Keratinocyte (primary cell): ENCODE data around the gene MVP. TPM values are rescaled to one million over a fixed set of nuclear protein-coding genes. Genes with fewer than 3 reads are reported as not detected.

Experiments used
- DNase-seq: peaks from one replicate; pipeline ENCODE4 v3.0.0-alpha.2; 2011; ENCODE audit warnings: low read depth, missing footprints, low spot score
- FAIRE-seq: peaks from 2 replicates; lab custom pipeline; 2011; peaks lifted over from hg19 to GRCh38; lab: Jason Lieb, UNC
- H2AFZ ChIP-seq: 2 replicates; pipeline ENCODE4 v1.6.0; 2012; ENCODE audit warnings: low read length, control low read depth, inconsistent platforms; ENCODE audit not compliant: control insufficient read depth
- H3K27ac ChIP-seq: 2 replicates; pipeline ENCODE4 v1.5.1; 2011; ENCODE audit warnings: low read length; ENCODE audit not compliant: control insufficient read depth, insufficient read depth
- H3K27me3 ChIP-seq: 3 replicates; pipeline ENCODE4 v1.6.0; 2011; ENCODE audit warnings: low read length; ENCODE audit not compliant: control insufficient read depth, insufficient read depth; ENCODE audit errors: extremely low read depth
- H3K36me3 ChIP-seq, 2 experiments: 2 replicates in 1 of 2; 3 replicates in 1 of 2; pipeline ENCODE4 v1.5.1; 2011; ENCODE audit warnings: low read length in 2 of 2, mild to moderate bottlenecking in 1 of 2; ENCODE audit not compliant: control insufficient read depth in 2 of 2, insufficient read depth in 2 of 2; ENCODE audit errors: extremely low read depth in 1 of 2
- H3K4me1 ChIP-seq: 3 replicates; pipeline ENCODE4 v1.5.1; 2011; ENCODE audit warnings: low read length; ENCODE audit not compliant: control insufficient read depth, insufficient read depth; ENCODE audit errors: extremely low read depth
- H3K4me2 ChIP-seq: 3 replicates; pipeline ENCODE4 v1.6.0; 2011; ENCODE audit warnings: low read depth, low read length; ENCODE audit not compliant: control insufficient read depth, insufficient read depth; ENCODE audit errors: extremely low read depth
- H3K4me3 ChIP-seq, 3 experiments: fragments of 200-600 bp in 1 of 3; sonication (generic) in 1 of 3; 2 replicates in 2 of 3; 3 replicates in 1 of 3; pipeline ENCODE4 v1.5.1; 2011 to 2016; ENCODE audit warnings: low read length in 3 of 3, mild to moderate bottlenecking in 3 of 3, control low read depth in 2 of 3, inconsistent platforms in 1 of 3, low read depth in 1 of 3, mixed read lengths in 1 of 3, mixed run types in 1 of 3, moderate library complexity in 1 of 3; ENCODE audit not compliant: control insufficient read depth in 2 of 3, insufficient read depth in 2 of 3; ENCODE audit errors: extremely low read depth in 1 of 3
- H3K79me2 ChIP-seq: 2 replicates; pipeline ENCODE4 v1.6.0; 2012; ENCODE audit warnings: low read length; ENCODE audit not compliant: control insufficient read depth, insufficient read depth
- H3K9ac ChIP-seq: 3 replicates; pipeline ENCODE4 v1.6.0; 2011; ENCODE audit warnings: low read length; ENCODE audit not compliant: control insufficient read depth, insufficient read depth; ENCODE audit errors: extremely low read depth
- H3K9me1 ChIP-seq: 3 replicates; pipeline ENCODE4 v1.6.0; 2011; ENCODE audit warnings: low read length; ENCODE audit not compliant: control insufficient read depth, insufficient read depth; ENCODE audit errors: extremely low read depth
- H3K9me3 ChIP-seq: 2 replicates; pipeline ENCODE4 v1.5.1; 2012; ENCODE audit warnings: low read depth, low read length; ENCODE audit not compliant: control insufficient read depth
- H4K20me1 ChIP-seq: 3 replicates; pipeline ENCODE4 v1.6.0; 2011; ENCODE audit warnings: low read length; ENCODE audit not compliant: control insufficient read depth, insufficient read depth; ENCODE audit errors: extremely low read depth
- CTCF ChIP-seq, 3 experiments: IDR thresholded peaks in 1 of 3; conservative IDR thresholded peaks in 1 of 3; optimal IDR thresholded peaks in 1 of 3; 2 replicates in 2 of 3; 3 replicates in 1 of 3; pipeline versions ENCODE3 to v1.5.1; 2011; ENCODE audit warnings: low read length in 3 of 3, mild to moderate bottlenecking in 3 of 3, moderate library complexity in 2 of 3, control low read depth in 1 of 3, inconsistent platforms in 1 of 3; ENCODE audit not compliant: insufficient read depth in 2 of 3; ENCODE audit errors: extremely low read depth in 1 of 3
- EZH2 ChIP-seq: IDR thresholded peaks from one replicate; pipeline ENCODE4 v1.6.1; 2012; ENCODE audit warnings: inconsistent platforms, mild to moderate bottlenecking, low read length, moderate library complexity
- dilution Hi-C: fragments of 300-500 bp; cut with MboI; formaldehyde crosslinking; loops from one replicate; pipeline ENCODE4 v1.7.0; 2020; ENCODE audit warnings: low sequenced_read_pairs; ENCODE audit not compliant: extremely low pct_ligation_motif_present
- polyA plus RNA-seq, 5 experiments: library from polyadenylated mRNA; depleted of rRNA in 3 of 5; stranded (reverse) in 3 of 5; stranded (forward) in 1 of 5; unstranded in 1 of 5; fragments of >200 nt; gene quantifications; 1 replicate in 1 of 5; 2 replicates in 3 of 5; 3 replicates in 1 of 5; pipeline versions ENCODE4 v1.2.1 to v1.2.3, GENCODE V29; 2011 to 2012; ENCODE audit warnings: missing spikeins in 2 of 5, low read depth in 1 of 5, low replicate concordance in 1 of 5
- small RNA-seq, 3 experiments: library from RNA; depleted of rRNA; stranded (forward); fragments of <200 nt; gene quantifications; one replicate each; pipeline ENCODE3, GENCODE V24; 2012; ENCODE audit warnings: low read depth in 3 of 3, low replicate concordance in 1 of 3; ENCODE audit not compliant: insufficient read length in 3 of 3

MVP gene
- polyA plus RNA-seq, 1 donor (not counting 4 experiments of a cell fraction or from before 2014, with no cell fraction given), result 148 TPM

- Histone ChIP-seq H2AFZ (no peak overlapping the region), H3K4me2 (no peak overlapping the region), H3K27me3 (peaks cover 18% of the 10 kb centered on the region), H3K9me1 (no peaks in the 10 kb centered on the region), H3K9me3 (no peaks in the 10 kb centered on the region), H3K4me3 (no peak overlapping the region), H3K9ac (no peak overlapping the region), H3K36me3 (no peaks in the 10 kb centered on the region), H4K20me1 (no peaks in the 10 kb centered on the region), H3K79me2 (no peaks in the 10 kb centered on the region), H3K4me1 (peaks cover 10% of the 10 kb centered on the region), H3K27ac (no peak overlapping the region)
- TF ChIP-seq EZH2, result no peak
- TF ChIP-seq CTCF (optimal IDR thresholded peaks at IDR 0.05 in 1 of 3, IDR thresholded peaks at IDR 0.05 in 1 of 3, conservative IDR thresholded peaks at IDR 0.05 in 1 of 3; ENCODE audit: extremely low read depth in 1 of 3, insufficient read depth in 2 of 3, low read length in 3 of 3), result no peak
- no peak for FAIRE-seq
- dilution Hi-C loops, result no loop called here
- no peak for DNase-seq
Observed at GRCh38 chr16:29896841-29897240, 76.6 kb downstream of the MVP start.

GRCh38 chr16:29897333-29897732, 77.1 kb downstream of the MVP start:
- H3K27me3 ChIP-seq, result peaks cover 18% of the 10 kb centered on the region
- no peak overlapping the region for H3K9ac ChIP-seq
- H3K27ac ChIP-seq, result no peak overlapping the region
- H4K20me1 ChIP-seq, result no peaks in the 10 kb centered on the region
- H3K36me3 ChIP-seq, result no peaks in the 10 kb centered on the region
- dilution Hi-C loops, result no loop called here
- H3K79me2 ChIP-seq, result no peaks in the 10 kb centered on the region
- no peak for TF ChIP-seq CTCF (optimal IDR thresholded peaks at IDR 0.05 in 1 of 3, IDR thresholded peaks at IDR 0.05 in 1 of 3, conservative IDR thresholded peaks at IDR 0.05 in 1 of 3; ENCODE audit: extremely low read depth in 1 of 3, insufficient read depth in 2 of 3, low read length in 3 of 3)
- no peak for TF ChIP-seq EZH2
- H3K4me1 ChIP-seq, result peaks cover 10% of the 10 kb centered on the region
- FAIRE-seq, result no peak
- H2AFZ ChIP-seq, result no peak overlapping the region
- no peak overlapping the region for H3K4me3 ChIP-seq
- no peaks in the 10 kb centered on the region for H3K9me3 ChIP-seq
- DNase-seq, result no peak
- H3K4me2 ChIP-seq, result no peak overlapping the region
- H3K9me1 ChIP-seq, result no peaks in the 10 kb centered on the region

Small RNA genes within 50 kb of the gene (small RNA-seq; reads per million reads assigned to genes)
- gene AC009133.6 (0 reads per million in 3 experiments), gene AC120114.4 (0 reads per million in 3 experiments)

Other genes with a start within 250 kb of the MVP start
- gene SPN, start 157.2 kb upstream of the MVP start, polyA plus RNA-seq, result 0.01 to 0.07 TPM in 2 of 3 replicates, not detected in the other
- 8.8 to 21.3 TPM (median 8.9 TPM) in 3 replicates for gene QPRT, start 141.3 kb upstream of the MVP start, polyA plus RNA-seq
- gene C16orf54, start 74.5 kb upstream of the MVP start, polyA plus RNA-seq, result not detected in 3 replicates
- 0.01 TPM in 1 of 3 replicates, not detected in the others for gene ZG16, start 42.2 kb upstream of the MVP start, polyA plus RNA-seq
- 36.3 to 48.3 TPM (median 43.7 TPM) in 3 replicates for gene KIF22, start 29.7 kb upstream of the MVP start, polyA plus RNA-seq
- 48.5 to 82.3 TPM (median 59.0 TPM) in 3 replicates for gene MAZ, start 13.9 kb upstream of the MVP start, polyA plus RNA-seq
- gene PRRT2, start 8.3 kb upstream of the MVP start, polyA plus RNA-seq, result not detected in 3 replicates
- 6.4 to 17.1 TPM (median 13.6 TPM) in 3 replicates for gene PAGR1, start 4.3 kb upstream of the MVP start, polyA plus RNA-seq
- 49.5 to 94.6 TPM (median 60.0 TPM) in 3 replicates for gene CDIPT, start 42.8 kb downstream of the MVP start, polyA plus RNA-seq
- gene SEZ6L2, start 79.1 kb downstream of the MVP start, polyA plus RNA-seq, result 0.68 to 2.5 TPM (median 1.5 TPM) in 3 replicates
- gene ASPHD1, start 80.0 kb downstream of the MVP start, polyA plus RNA-seq, result 0.71 to 1.8 TPM (median 0.88 TPM) in 3 replicates
- gene KCTD13, start 105.8 kb downstream of the MVP start, polyA plus RNA-seq, result 8.2 to 12.1 TPM (median 9.2 TPM) in 3 replicates
- gene TMEM219, start 141.6 kb downstream of the MVP start, polyA plus RNA-seq, result 48.5 to 77.2 TPM (median 64.8 TPM) in 3 replicates
- 13.8 to 20.1 TPM (median 15.4 TPM) in 3 replicates for gene TAOK2, start 153.4 kb downstream of the MVP start, polyA plus RNA-seq
- gene HIRIP3, start 175.2 kb downstream of the MVP start, polyA plus RNA-seq, result 4.1 to 4.8 TPM (median 4.6 TPM) in 3 replicates
- 20.1 to 28.3 TPM (median 26.7 TPM) in 3 replicates for gene INO80E, start 175.8 kb downstream of the MVP start, polyA plus RNA-seq
- 0.10 to 0.41 TPM (median 0.26 TPM) in 3 replicates for gene DOC2A, start 190.6 kb downstream of the MVP start, polyA plus RNA-seq
- not detected in 3 replicates for gene C16orf92, start 202.7 kb downstream of the MVP start, polyA plus RNA-seq
- gene TLCD3B, start 210.8 kb downstream of the MVP start, polyA plus RNA-seq, result 0.08 TPM in 1 of 3 replicates, not detected in the others
- 740 to 1,250 TPM (median 800 TPM) in 3 replicates for gene ALDOA, start 245.3 kb downstream of the MVP start, polyA plus RNA-seq